Right lobe of liver (tissue), 6 donors: Measurements from ENCODE around the gene NPSR1. TPM values are rescaled to one million over a fixed set of nuclear protein-coding genes. Genes with fewer than 3 reads are reported as not detected.

Experiments
- ATAC-seq, 4 donors: fragments of 200-7000 bp; cut with Tn5 transposase; one replicate each; pipeline ENCODE4 v1.9.1; 2020; ENCODE audit warnings: mild to moderate bottlenecking in 4 of 4, moderate library complexity in 4 of 4
- DNase-seq, 3 donors: peaks; one replicate each; pipeline ENCODE4 v3.0.0-alpha.2; 2020
- H3K27ac ChIP-seq, 3 donors: fragments of 200-600 bp; one replicate each; pipeline ENCODE4 v1.8.0; 2022
- H3K27me3 ChIP-seq, 2 donors: fragments of 200-600 bp; one replicate each; pipeline ENCODE4 v1.8.0; 2022
- H3K36me3 ChIP-seq, 4 donors: fragments of 200-600 bp; sonication (generic) in 1 of 4; one replicate each; pipeline versions ENCODE4 v1.5.1 to v1.8.0; 2017 to 2022; ENCODE audit warnings: control low read depth in 1 of 4
- H3K4me1 ChIP-seq, 4 donors: fragments of 200-600 bp; sonication (generic) in 1 of 4; one replicate each; pipeline versions ENCODE4 v1.5.1 to v1.8.0; 2017 to 2022; ENCODE audit warnings: control low read depth in 1 of 4
- H3K4me3 ChIP-seq, 3 donors: fragments of 200-600 bp; one replicate each; pipeline ENCODE4 v1.8.0; 2022
- H3K9me3 ChIP-seq, 4 donors: fragments of 200-600 bp; sonication (generic) in 1 of 4; one replicate each; pipeline versions ENCODE4 v1.5.1 to v1.8.0; 2017 to 2022; ENCODE audit warnings: control low read depth in 1 of 4
- POLR2A ChIP-seq: fragments of 450-650 bp; IDR thresholded peaks from one replicate; pipeline ENCODE4 v1.6.1; 2017; ENCODE audit warnings: antibody characterized with exemption, mild to moderate bottlenecking
- WGBS: methylation state at CpG from one replicate; pipeline ENCODE4 v1.1.6; 2018; ENCODE audit warnings: low coverage, low lambda C conversion rate; ENCODE audit not compliant: insufficient coverage; ENCODE audit errors: missing lambda C conversion rate; 5-methylcytosine and 5-hydroxymethylcytosine counted together
- intact Hi-C, 2 donors: fragments of 100-400 bp; cut with DNase I; formaldehyde crosslinking; loops; one replicate each; pipeline versions ENCODE4 v1.11.2 to v1.14.1; 2022
- total RNA-seq, 6 experiments: library from RNA; depleted of rRNA in 2 of 6; stranded (reverse); fragments of >200 nt in 2 of 6; fragmentation: NEBNext Ultra II Directional in 3 of 6; extraction: Animal tissue kit (Norgen Biotek cat#: 25700) in 3 of 6; gene quantifications; one replicate each; pipeline versions ENCODE4 v1.1.0 to v1.2.4, GENCODE V29; 2016 to 2023
- TF ChIP-seq, protein P1 (sequence below), 4 donors: fragments of 200-600 bp in 3 of 4; fragments of 450-650 bp in 1 of 4; IDR thresholded peaks; one replicate each; pipeline versions ENCODE4 v1.5.1 to v1.8.0; 2016 to 2022; ENCODE audit warnings: antibody characterized with exemption in 4 of 4, mild to moderate bottlenecking in 2 of 4
- donor health status: DM: no; HTN: yes; CAD: no.
- donor health status: DM: no; HTN: no; CAD: no.
- donor health status: DM: no; HTN: no; CAD: no.
- donor health status: DM: no; HTN: yes; CAD: no.
- donor health status: DM: no; HTN: yes; CAD: no.

Gene NPSR1
- total RNA-seq, 6 experiments from 2014 or later: not detected

DNA sequence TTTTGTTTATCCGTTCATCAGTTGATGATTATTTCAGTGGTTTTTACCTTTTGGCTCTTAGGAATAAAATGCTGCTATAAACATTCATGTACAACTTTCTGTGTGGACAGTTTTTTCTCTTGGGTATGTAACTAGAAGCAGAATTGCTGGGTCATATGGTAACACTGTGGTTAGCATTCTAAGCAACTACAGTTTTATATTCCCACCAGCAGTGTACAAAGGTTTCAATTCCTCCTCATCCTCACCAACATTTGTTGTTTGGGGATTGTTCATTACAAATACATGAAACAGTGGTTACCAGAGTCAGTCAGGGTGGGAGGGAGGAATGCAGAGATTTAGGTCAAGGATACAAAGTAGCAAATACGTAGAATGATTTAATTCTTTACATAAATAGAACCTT, 97.0 kb downstream of the NPSR1 start:
- 64% methylated on average over 2 of the region's 2 CpGs for WGBS
- H3K9me3 ChIP-seq: no peaks in the 10 kb centered on the region
- ATAC-seq (no peak), DNase-seq (no peak)
- no peaks in the 10 kb centered on the region for H3K4me1 ChIP-seq
- no peak overlapping the region for H3K4me3 ChIP-seq
- no peaks in the 10 kb centered on the region for H3K36me3 ChIP-seq
- no peaks in the 10 kb centered on the region for H3K27me3 ChIP-seq
- H3K27ac ChIP-seq: no peak overlapping the region
- TF ChIP-seq, protein P1, sequence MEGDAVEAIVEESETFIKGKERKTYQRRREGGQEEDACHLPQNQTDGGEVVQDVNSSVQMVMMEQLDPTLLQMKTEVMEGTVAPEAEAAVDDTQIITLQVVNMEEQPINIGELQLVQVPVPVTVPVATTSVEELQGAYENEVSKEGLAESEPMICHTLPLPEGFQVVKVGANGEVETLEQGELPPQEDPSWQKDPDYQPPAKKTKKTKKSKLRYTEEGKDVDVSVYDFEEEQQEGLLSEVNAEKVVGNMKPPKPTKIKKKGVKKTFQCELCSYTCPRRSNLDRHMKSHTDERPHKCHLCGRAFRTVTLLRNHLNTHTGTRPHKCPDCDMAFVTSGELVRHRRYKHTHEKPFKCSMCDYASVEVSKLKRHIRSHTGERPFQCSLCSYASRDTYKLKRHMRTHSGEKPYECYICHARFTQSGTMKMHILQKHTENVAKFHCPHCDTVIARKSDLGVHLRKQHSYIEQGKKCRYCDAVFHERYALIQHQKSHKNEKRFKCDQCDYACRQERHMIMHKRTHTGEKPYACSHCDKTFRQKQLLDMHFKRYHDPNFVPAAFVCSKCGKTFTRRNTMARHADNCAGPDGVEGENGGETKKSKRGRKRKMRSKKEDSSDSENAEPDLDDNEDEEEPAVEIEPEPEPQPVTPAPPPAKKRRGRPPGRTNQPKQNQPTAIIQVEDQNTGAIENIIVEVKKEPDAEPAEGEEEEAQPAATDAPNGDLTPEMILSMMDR (IDR thresholded peaks at IDR 0.05): no peak
- no peak for TF ChIP-seq POLR2A
- intact Hi-C loops: loop anchor here in 1 of 2 donors (10.0 kb wide), 1 partner anchor 80 kb away; no protein-coding TSS in a partner anchor

DNA sequence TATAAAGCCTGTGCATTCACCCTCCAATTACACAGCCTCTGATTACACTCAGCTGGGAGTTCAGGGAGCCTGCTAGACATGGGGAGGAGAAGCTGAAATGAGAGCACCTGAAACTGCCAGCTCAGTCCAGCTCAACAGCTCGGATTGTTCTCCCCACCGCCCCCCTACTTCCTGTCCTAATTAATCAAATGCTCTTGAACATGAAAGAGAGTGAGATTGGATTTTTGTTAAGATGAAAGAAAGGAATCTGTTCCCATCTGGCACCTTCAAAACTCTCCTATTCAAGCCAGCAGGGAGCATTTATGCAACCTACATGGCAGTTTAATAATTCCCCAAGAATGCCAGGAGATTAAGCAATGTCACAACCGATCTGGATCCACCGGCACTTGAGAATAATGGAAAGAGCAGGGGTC, 98.0 kb downstream of the NPSR1 start:
- intact Hi-C loops: loop anchor here in 1 of 2 donors (10.0 kb wide), 1 partner anchor 81 kb away; no protein-coding TSS in a partner anchor

DNA sequence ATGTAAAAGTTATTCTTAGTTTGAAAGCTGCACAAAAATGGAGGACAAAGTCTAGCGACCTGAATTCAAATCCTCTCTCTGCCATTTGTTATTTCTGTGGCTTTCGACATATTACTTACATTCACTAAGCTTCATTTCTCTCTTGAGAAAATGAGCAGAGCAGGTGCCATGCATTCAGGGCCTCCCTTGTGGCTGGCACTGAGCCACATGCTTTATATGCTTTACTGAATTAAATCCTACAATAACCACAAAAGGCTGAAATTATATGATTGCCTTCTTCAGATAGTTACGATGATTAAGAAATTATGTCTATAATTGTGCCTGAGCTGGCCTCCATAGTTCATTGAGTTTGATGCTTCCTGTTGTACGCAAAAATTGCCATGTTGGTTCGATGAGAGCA, 98.7 kb downstream of the NPSR1 start:
- DNase-seq: no peak

More for the DNA sequence above, 98.0 kb downstream of the NPSR1 start:
- Histone ChIP-seq H3K9me3 (no peaks in the 10 kb centered on the region), H3K27ac (no peak overlapping the region), H3K27me3 (no peaks in the 10 kb centered on the region), H3K4me3 (no peak overlapping the region), H3K36me3 (no peaks in the 10 kb centered on the region), H3K4me1 (no peaks in the 10 kb centered on the region)
- ATAC-seq: peak in 3 of 4 donors; percentile 60 to 69 (median 62)
- 22% methylated on average over 4 of the region's 4 CpGs for WGBS
- no peak for DNase-seq
- no peak for TF ChIP-seq POLR2A
- TF ChIP-seq, protein P1 (IDR thresholded peaks at IDR 0.05): no peak

DNA sequence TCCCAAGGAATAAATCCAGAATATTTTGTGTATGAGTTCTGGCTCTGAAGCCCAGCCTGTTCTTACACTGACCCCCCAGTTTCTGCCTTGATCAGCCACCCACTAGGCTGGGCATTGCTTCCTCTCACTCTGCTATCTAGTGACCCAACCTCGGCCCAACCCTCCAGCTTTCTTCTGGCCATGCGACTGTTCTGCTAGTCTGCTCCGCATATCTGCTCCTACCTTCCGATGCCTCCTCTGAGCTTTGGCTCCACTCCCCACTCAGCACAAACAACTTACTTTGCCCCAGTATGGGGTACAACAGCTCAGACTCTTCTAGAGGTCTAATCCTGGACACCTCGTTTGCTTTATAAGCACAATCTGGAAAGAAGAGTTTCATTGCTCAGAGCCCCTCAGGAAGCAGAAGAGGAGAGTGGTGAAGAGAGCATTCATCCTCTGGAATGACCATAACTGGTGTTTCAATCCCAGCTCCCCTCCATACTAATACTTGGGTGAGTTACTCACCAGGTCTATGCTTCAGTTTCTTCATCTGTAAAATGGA, 99.6 kb downstream of the NPSR1 start:
- Histone ChIP-seq H3K27me3 (no peaks in the 10 kb centered on the region), H3K9me3 (no peaks in the 10 kb centered on the region), H3K36me3 (no peaks in the 10 kb centered on the region), H3K27ac (no peak overlapping the region), H3K4me1 (no peaks in the 10 kb centered on the region), H3K4me3 (no peak overlapping the region)
- WGBS: 27% methylated on average over 5 of the region's 5 CpGs
- TF ChIP-seq POLR2A: no peak
- TF ChIP-seq, protein P1 (IDR thresholded peaks at IDR 0.05): no peak
- no peak for ATAC-seq
- no peak for DNase-seq
- intact Hi-C loops: loop anchor here in 1 of 2 donors (10.0 kb wide), 1 partner anchor 83 kb away; no protein-coding TSS in a partner anchor

More for the DNA sequence above, 98.7 kb downstream of the NPSR1 start:
- Histone ChIP-seq H3K4me1 (no peaks in the 10 kb centered on the region), H3K27ac (no peak overlapping the region), H3K4me3 (no peak overlapping the region), H3K27me3 (no peaks in the 10 kb centered on the region), H3K36me3 (no peaks in the 10 kb centered on the region), H3K9me3 (no peaks in the 10 kb centered on the region)
- ATAC-seq: no peak
- 80% methylated on average over 5 of the region's 5 CpGs for WGBS
- intact Hi-C loops: loop anchor here in 1 of 2 donors (10.0 kb wide), 1 partner anchor 82 kb away; no protein-coding TSS in a partner anchor
- TF ChIP-seq POLR2A: no peak
- TF ChIP-seq, protein P1 (IDR thresholded peaks at IDR 0.05): no peak
